Stimulated activated CD8-positive, alpha-beta memory T cell treated with anti-CD3 and anti-CD28 coated beads, Interleukin-2, amount 100 ng/mL, for 48 hours (primary cell): ENCODE results near the gene SKAP1.
"Not testable (repeated sequence)": the region's sequence is repeated elsewhere in the genome, so short reads cannot be mapped to it uniquely, and the experiment has no call there.

Source experiments
- DNase-seq, 2 donors: peaks; one replicate each; pipeline ENCODE4 v3.0.0-alpha.2; 2020; ENCODE audit warnings: low read depth in 2 of 2

Gene SKAP1

DNA sequence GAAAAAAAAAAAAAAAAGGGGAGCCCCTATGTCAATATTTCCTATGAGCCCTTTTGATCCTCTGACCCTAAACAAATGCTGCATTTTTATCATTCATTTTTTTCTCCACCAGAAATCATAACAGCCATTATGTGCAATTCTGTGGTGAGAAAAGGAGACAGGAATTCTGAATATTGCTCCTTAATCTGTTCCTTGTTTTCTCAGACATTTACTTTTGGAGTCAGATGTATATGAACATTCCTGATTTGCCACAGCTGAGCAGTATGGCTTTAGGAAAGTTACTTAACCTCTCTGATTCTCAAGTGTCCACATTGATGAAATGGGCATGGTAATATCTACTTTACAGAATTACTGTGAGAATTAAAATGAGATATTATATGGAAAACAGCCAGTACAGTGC lies 144.4 kb downstream of the SKAP1 start:
- DNase-seq, result no peak

DNA sequence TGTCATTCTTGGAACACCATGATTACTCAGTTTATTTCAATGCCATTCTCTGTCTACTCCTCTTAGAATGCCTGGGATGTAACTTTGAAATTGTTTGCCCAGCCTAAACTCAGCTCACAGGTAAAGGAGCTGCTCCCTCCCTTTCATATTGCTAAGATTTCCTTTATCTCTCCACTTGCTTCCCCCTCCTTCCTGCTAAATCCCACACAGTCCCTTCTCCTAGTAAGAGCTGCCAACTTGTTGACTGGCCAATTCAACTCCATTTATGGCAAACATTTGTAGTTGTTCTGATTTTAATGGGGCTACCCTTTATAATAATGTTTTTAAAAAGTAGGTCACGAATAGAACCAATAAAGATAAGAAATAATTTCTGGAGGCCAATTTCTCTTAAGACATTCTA lies 146.1 kb downstream of the SKAP1 start:
- no peak for DNase-seq

DNA sequence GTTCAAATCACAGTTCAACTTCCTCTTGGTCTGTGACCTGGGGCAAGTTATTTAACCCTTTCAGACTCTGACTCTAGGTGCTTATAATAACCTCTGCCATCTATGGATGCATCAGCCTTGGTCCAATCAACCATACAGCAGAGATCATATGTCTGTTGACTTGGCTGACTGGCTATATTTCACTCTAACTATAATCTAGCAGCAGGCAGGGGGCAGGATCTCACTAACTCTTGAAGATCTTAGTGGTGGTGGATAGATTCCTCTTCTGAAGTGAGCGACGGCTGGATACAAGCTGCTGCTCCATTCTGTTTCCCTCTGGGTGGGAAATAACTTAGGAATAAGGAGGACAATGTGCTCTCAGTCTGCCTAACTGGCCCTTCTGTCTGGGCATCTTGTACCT lies 146.6 kb downstream of the SKAP1 start:
- DNase-seq, result no peak

DNA sequence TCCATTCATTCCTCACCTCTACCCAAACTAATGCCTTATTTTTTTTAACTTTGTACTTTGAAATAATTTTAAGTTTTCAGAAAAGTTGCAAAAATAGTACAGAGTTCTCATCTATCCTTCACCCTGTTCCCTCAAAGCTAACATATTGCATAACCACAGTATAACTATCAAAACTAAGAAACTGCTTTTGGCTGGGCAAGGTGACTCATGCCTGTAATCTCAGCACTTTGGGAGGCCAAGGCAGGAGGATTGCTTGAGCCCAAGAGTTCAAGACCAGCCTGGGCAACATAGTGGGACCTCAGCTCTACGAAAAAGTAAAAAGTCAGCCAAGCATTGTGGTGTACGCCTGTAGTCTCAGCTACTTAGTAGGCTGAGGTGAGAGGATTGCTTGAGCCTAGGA lies 147.7 kb downstream of the SKAP1 start:
- DNase-seq, result no peak

DNA sequence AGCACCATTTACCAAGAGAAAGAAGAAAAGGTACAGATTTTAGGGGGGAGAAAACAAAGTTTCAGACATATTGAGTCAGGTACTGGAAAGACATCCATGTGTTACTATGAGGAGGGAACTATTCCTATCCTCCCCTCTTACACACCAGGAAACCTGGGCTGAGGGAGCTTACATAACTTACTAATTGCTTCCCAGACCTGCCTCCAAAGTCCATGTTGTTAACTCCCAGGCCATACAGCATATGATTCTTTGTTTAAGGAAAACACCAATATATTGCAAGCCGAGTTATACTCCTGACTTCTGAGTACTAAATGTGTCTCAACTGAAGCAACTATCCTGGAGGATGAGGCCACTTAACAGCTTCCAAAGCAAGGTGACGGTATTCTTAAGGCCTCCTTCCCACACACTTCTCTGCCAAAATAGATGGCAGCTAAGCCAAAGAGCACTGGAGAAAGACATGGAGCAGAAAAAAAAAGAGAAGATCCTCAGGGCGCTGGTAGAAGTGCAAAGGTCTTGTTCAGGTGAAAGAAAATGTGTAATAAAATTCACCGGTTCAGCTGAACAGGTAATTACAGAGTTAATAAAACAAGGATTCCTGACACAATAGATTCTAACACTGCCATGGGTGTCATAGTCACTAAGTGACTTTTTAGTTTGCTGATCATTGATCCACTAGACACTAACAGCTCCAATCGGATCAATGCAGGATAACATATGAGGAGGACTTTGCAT lies 151.1 kb downstream of the SKAP1 start:
- no peak for DNase-seq

DNA sequence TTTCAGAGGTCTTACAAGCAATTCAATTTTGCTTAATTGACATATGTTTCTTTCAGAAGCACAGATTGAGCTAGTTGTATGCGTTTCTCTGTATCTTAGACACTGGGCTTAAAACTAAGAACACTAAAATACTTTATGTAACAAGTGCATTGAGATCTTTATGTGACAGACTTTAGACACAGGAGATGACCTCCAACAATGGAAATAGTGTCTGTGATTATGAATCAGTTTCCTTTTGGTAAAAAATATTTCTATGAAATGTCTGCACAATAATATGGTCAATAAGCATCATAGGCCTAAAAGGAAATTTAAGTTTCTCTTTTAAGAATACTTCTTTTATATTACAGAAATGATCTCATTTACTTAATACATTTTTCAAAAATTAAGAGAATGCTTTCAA lies 153.2 kb downstream of the SKAP1 start:
- DNase-seq, result no peak

DNA sequence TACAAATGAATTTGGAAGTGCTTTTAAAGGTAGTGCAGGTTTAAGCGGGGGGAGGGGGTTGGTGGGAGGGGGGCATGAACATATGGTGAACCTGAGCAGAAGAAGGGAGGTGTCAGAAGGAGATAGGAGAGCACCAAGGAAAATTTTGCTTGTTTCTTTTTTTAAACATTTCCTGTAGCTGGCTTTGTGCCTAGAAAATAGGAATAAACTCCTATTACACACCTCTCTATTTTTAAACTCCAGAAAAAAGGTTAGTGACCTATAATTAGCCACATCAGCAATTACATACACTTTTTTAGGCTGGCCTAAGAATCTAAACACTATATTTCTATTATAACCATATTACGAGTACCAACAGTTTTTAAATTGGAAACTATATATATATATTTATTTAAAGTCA lies 159.1 kb downstream of the SKAP1 start:
- DNase-seq, result no peak

DNA sequence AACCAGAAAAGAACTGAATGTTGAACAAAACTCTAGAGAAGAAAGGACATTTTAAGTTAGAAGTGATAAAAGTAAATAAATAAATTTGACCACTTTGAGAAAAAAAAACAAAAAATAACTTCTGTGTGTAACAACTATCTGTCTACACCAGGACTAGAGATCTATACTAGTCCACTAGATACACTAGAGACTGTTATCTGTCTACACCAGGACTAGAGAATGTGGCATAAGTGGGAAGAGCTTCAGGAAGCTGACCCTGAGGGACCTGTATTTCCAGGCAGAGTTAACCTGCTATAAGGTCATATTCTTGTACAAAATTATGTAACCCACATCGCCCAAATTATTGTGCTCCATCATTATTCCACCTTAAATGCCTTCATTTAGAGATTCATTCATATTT lies 160.8 kb downstream of the SKAP1 start:
- no peak for DNase-seq

DNA sequence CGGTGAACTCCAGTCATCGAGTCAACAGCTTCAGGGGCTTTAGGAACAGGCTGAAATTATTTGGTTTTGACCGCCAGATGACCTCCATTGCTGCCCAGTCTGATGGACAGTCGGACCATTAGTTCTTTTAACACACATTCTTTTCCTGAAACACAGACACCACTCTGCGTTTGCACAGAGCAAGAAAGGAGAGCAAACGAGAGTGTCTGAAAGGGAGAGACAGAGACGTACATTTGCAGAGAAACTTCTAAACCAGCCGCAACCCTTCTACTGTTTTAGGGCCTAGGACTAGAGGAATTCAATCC lies 166.3 kb downstream of the SKAP1 start:
- DNase-seq, result no peak

DNA sequence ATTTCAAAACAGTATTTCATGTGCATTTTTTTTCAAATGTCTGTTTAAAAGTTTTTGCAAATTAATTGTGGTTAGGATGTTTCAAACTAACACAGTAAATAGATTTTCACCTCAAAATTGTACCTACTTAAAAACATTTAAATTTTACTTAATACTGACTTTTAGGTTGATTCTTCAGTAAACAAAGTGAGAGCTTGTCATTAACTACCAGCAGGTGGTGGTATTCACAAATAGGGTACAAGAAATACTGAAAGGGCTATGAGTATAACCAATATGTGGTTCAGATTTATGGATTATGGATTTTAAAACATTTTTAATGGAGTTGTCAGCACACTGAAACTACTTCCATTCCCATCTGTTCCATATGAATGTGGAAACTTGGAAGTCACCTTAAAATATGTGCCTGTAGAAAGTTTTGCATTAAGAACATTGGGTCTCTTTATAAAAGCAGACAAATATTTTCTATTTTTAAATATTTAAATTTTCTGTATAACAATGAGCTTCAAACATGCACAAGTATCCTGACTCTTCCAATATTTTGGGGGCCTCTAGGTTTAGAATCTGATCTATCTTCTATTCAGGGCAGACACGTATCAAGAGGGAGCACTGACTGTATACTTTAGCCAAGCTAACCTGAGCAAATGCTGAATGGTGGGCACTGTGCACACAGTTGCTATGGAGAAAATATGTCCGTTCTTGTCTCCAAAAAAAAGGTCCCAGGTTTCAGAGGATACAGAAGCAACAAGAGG lies 166.9 kb downstream of the SKAP1 start:
- no peak for DNase-seq

DNA sequence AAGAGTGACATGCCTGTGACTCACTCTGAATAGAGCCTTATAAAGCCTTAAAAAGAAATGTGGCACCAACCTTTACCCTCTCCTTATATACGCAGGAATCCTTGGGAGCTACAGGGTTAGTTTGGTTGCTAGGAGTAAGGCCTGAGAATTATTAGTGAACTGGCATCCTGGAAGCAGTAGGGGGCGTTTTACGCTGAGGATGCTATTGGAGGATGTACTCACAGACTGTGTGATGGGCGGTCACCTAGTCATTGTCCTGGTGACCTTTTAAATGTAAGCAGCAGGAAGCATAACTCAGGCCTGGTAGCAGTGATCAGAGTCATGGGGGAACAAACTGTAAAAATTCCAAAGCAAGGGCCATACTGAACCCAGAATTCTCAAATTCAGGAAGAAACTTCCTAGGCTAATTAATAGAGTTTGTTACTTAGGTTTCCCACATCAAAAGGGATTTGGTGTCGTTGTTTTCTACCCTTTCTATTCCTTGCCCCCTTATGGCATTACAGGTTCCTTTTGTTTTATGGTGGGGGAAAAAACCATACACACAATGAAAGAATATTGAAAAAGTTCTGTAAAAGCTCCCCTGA lies 168.6 kb downstream of the SKAP1 start:
- no peak for DNase-seq

DNA sequence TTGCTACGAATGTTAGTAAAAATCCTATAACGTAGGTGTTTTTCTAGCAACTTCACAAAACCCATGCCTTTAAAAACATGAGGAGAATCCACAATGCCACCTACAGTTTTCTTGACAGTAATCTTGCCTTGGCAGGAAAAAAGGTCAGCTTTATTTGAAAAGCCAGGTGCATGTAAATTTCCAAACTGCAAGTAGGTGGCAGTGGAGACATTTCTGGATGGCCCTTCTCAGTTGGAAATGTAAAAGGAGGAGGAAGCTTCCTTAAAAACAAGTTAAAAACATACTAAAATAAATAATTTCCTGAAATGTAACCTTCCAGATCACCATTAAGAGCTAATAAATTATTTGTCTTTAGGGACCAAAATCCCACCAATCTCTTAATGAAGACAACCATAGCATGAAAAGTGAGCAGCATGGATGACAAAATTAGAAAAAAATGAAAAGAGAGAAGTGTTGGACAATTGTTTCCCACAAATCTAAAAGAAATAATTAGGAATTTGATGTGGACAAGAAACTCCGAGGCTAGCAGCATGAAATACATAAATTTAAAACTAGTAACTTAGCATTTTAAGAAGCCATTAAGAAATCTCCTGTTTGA lies 170.2 kb downstream of the SKAP1 start:
- no peak for DNase-seq

DNA sequence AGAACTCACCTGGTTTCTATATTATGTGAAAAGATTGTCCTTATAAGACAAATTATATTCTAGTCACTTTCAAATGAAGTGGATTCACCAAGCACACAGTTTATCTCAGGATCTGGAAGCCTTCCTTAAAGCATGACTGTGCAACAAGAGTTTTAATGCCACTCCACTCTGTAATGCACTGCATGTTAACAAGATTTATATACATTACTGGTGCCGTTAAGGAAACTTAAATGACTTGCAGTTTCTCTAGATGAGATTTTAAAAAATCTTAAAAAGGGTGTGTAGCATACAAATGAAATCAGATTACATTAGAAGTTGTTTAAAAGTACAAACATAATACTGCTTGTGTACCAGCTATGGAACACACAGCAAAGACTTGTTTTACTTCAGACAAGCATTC lies 171.7 kb downstream of the SKAP1 start:
- DNase-seq, result no peak

DNA sequence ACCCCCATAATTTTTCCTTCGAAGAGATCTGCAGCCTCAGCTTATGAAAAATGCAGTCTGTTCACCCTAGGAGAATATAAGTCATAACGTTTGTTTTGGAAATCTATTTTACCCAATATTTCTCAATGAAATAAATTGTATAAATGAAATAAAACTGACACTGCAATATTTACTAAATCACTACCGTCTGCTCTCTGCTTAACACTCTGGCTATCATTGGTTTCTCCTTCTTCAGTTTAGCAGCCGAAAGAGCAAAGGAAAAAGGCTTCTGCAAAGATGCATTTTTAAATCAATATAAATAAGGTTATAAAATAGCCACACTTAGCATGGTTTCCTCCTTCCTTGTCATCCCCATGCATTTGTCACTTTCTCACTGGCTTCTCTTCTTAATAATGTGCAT lies 174.3 kb downstream of the SKAP1 start:
- DNase-seq, result no peak

DNA sequence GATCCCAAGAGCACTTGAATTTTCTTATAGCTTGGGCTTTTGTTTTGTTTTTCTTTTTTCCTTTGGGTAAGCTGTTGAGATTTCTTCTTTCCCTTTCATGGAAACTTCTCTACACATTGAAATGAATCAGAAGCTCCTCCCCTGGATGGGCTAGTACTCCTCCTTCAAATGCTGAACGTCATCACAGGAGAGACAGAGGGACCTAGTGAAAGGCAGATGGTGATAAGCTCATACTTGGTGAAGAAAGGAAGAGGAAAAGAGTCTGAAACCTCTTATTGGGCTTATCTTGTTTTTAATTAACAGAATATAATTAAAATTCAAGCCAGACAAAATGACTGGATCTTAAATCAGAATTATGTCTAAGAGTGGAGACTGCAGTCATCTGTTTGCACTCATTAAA lies 175.1 kb downstream of the SKAP1 start:
- DNase-seq, result no peak

DNA sequence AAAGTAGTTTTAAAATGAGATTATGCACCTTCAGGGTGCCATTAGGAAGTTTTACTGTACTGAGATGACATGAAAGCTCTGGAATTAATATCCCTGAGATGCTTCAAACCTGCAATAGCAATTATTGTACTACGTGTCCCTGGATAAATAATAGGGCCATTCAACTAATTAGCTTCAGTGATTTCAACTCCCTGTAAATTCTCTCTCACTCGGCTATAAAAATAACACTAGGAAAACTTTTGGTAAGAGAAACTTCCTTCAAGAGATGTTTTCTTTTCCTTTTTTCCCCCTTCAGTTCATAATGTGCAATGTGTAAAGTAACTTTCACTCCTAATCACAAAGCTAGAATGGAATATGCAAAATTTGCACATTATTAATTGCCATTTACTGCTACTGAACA lies 176.0 kb downstream of the SKAP1 start:
- DNase-seq, result no peak

DNA sequence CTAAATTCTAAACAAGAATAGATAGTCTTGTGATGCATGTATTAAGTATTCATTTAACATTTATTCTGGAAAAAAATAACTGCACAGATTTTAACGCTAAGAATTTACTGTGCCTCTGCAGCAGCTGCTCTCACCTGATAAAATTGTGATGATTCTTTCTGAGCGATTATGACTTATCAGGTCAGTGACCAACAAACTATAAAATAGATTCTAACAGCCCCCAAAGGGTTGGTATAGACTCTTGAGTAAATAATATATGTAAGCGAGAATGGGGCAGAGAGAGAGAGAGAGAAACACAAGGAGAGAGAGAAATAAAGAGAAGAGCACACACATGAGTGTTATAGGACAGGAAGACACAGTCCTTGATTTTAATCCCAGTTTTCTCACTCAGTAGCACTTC lies 178.1 kb downstream of the SKAP1 start:
- DNase-seq, result no peak

DNA sequence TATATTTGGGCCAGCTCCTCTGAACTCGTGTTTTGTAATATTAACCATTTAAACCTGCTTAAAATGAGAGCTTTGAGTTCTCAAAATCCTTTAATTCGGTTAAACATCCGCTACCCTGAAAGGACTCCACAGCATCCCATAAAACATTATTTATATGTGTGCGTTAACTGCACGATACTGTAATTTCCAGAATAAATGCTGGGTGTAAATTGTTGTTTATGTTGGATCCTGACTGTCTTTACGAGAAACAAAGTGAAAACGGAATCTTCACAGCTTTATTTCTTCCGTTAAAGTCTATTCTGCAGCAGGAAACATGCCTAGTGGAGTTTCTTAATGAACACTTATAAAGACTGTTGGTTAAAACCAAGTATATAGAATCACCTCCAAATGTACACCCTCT lies 179.1 kb downstream of the SKAP1 start:
- DNase-seq, result no peak

DNA sequence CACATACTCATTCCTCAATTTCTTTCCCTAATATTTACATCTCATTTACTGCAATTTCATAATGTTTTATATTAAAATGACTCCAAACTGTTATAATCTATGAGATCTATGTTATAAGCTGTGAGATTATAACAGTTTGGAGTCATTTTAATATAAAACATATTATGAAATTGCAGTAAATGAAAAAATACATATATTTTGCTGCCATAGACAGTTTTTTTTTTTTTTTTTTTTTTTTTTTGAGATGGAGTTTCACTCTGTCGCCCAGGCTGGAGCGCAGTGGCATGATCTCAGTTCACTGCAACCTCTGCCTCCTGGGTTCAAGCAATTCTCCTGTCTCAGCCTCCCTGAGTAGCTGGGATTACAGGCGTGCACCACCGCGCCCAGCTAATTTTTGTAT lies 180.0 kb downstream of the SKAP1 start:
- not testable (repeated sequence) for DNase-seq

DNA sequence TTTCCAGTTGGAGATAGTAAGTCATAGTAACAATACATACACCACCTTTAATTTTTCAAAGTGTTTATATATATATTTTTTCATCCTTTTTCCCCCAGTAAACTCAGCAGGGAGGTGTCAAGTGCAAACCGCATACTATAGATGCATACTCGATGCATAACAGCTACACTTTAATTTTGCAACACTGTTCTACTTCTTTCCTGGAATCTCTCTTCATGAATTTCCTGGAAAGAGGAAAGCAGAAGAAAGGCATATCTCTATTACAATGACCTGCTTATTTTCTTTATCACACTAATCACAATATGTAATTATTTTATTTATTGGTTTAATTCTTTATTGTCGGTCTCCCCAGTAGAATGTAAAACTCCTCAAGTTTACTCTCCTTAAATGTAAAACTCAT lies 182.4 kb downstream of the SKAP1 start:
- no peak for DNase-seq

DNA sequence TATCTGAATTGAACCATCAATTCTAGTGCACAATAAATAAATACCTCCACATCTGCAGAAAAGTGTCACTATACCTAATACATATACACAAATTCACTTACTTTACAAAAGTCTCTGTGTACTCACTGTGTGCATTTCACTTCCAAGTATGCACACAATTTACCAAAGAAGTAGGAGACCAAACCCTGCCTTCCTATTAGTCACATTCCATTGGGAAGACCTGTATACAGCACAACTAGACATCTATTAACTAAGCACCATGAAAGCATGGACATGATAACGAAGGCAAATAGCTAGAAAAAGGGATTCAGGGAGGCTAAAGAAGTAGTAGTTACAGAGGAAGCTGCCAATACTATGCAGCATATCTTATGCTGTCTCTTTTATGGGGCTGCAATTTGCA lies 183.0 kb downstream of the SKAP1 start:
- DNase-seq, result no peak

DNA sequence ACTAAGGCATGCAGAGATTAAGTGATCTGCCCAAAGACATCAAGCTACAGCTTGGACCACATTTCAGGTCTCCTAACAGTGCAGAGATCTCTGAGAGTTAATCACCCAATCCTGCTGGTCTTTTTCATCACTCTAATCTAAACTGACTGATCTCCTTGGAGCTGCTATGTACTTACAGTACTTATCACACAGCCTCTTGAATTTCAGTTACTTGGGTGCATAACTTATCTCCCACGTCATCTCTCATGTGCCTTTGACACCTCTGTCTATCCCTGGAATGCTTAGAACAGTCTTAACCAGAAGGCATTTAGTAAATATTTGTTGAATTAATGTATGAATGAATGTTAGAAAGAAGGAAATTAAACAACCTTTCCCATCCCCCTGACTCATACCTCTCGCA lies 183.4 kb downstream of the SKAP1 start:
- DNase-seq, result no peak

DNA sequence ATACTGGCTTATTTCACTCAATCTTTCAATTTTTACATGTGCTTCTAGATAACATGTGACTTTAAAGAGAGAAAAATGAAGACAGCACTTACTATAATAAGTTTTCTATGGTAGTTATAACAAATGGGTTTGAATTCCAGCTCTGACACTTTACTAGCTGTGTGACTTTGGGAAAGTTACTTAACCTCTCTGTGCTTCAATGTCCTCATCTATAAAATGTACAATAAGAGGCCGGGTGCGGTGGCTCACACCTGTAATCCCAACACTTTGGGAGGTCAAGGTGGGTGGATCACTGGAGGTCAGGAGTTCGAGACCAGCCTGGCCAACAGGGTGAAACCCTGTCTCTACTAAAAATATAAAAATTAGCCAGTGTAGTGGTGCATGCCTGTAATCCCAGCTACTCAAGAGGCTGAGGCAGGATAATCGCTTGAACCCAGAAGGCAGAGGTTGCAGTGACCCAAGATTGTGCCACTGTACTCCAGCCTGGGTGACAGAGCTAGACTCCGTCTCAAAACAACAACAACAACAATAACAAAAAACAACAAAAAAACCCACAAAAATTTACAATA lies 184.5 kb downstream of the SKAP1 start:
- DNase-seq, result not testable (repeated sequence)
